Left colon (tissue), 2 donors: ENCODE measurements around the gene LEKR1. TPM values are rescaled to one million over a fixed set of nuclear protein-coding genes. Genes with fewer than 3 reads are reported as not detected.
"Not testable (repeated sequence)": the region's sequence is repeated elsewhere in the genome, so short reads cannot be mapped to it uniquely, and the experiment has no call there.

ENCODE experiments used
- ATAC-seq: fragments of 200-7000 bp; cut with Tn5 transposase; one replicate; pipeline ENCODE4 v1.9.1; 2020; ENCODE audit warnings: mild to moderate bottlenecking, moderate library complexity
- DNase-seq, 2 donors: peaks; one replicate each; pipeline ENCODE4 v3.0.0-alpha.2; 2020
- intact Hi-C, 2 donors: fragments of 100-400 bp; cut with DNase I in 1 of 2; cut with micrococcal nuclease in 1 of 2; formaldehyde crosslinking; loops; one replicate each; pipeline versions ENCODE4 v1.11.2 to v1.14.0; 2022; cut with DNase I, micrococcal nuclease
- long read RNA-seq: library from polyadenylated mRNA; unstranded; transcript quantifications from one replicate; pipeline ENCODE4 v2.0.0, GENCODE V29; 2021
- total RNA-seq, 2 donors: library from RNA; stranded (reverse); fragmentation: NEBNext Ultra II Directional; extraction: Animal tissue kit (Norgen Biotek cat#: 25700); gene quantifications; one replicate each; pipeline ENCODE4 v1.2.1, GENCODE V29; 2021
- donor health status: DM: no; HTN: no; CAD: no.
- donor health status: DM: yes; HTN: yes; CAD: no.

LEKR1 gene
- total RNA-seq = 1 to 10 TPM; 1.1 to 2.1 TPM
- long read RNA-seq = 0 reads

GRCh38 chr3:156826144-156826895 lies at the start of gene LEKR1:
Gene LEKR1 (plus strand): TSS chr3:156826353. CDS start chr3:156829330, 2,977 bp downstream.
- peak; percentile 87 for ATAC-seq
- DNase-seq = peak; percentile 87 to 92
- intact Hi-C loops = loop anchor here in 1 of 2 donors (5.0 to 10.0 kb wide), 2 partner anchors 256 to 272 kb away; partner anchors contain the start of gene SSR3

- DNase-seq (no peak), ATAC-seq (no peak)
- intact Hi-C loops = no loop called here
Measured at GRCh38 chr3:156776871-156777270, 49.3 kb upstream of the LEKR1 start.

- intact Hi-C loops = no loop called here
- DNase-seq = no peak
- peak; percentile 92 for ATAC-seq
Measured at GRCh38 chr3:156781310-156782230, 44.6 kb upstream of the LEKR1 start.

GRCh38 chr3:156782319-156782718 lies 43.8 kb upstream of the LEKR1 start:
- DNase-seq (no peak), ATAC-seq (no peak)
- intact Hi-C loops = no loop called here

GRCh38 chr3:156782921-156783320 lies 43.2 kb upstream of the LEKR1 start:
- intact Hi-C loops = no loop called here
- no peak for ATAC-seq
- no peak for DNase-seq

GRCh38 chr3:156787001-156787400 lies 39.2 kb upstream of the LEKR1 start:
- intact Hi-C loops = no loop called here
- DNase-seq (no peak), ATAC-seq (no peak)

GRCh38 chr3:156787926-156788663 lies 38.1 kb upstream of the LEKR1 start:
- intact Hi-C loops = no loop called here
- DNase-seq (no peak), ATAC-seq (no peak)

GRCh38 chr3:156788846-156789245 lies 37.3 kb upstream of the LEKR1 start:
- ATAC-seq = no peak
- intact Hi-C loops = no loop called here
- DNase-seq = no peak

- no peak for ATAC-seq
- no peak for DNase-seq
- intact Hi-C loops = no loop called here
Measured at GRCh38 chr3:156790156-156790555, 36.0 kb upstream of the LEKR1 start.

GRCh38 chr3:156792114-156792513 lies 34.0 kb upstream of the LEKR1 start:
- DNase-seq (no peak), ATAC-seq (no peak)
- intact Hi-C loops = no loop called here

- intact Hi-C loops = no loop called here
- ATAC-seq = no peak
Measured at GRCh38 chr3:156792536-156792935, 33.6 kb upstream of the LEKR1 start.

GRCh38 chr3:156792945-156793344 lies 33.2 kb upstream of the LEKR1 start:
- DNase-seq = no peak

More at GRCh38 chr3:156792536-156792935, 33.6 kb upstream of the LEKR1 start:
- no peak for DNase-seq

GRCh38 chr3:156793400-156793799 lies 32.8 kb upstream of the LEKR1 start:
- DNase-seq = no peak
- no peak for ATAC-seq
- intact Hi-C loops = no loop called here

More at GRCh38 chr3:156792945-156793344, 33.2 kb upstream of the LEKR1 start:
- no peak for ATAC-seq
- intact Hi-C loops = no loop called here

GRCh38 chr3:156793851-156794250 lies 32.3 kb upstream of the LEKR1 start:
- DNase-seq = no peak
- intact Hi-C loops = no loop called here
- no peak for ATAC-seq

GRCh38 chr3:156795890-156796481 lies 30.2 kb upstream of the LEKR1 start:
- peak; percentile 70 for ATAC-seq
- intact Hi-C loops = no loop called here
- no peak for DNase-seq

- DNase-seq = no peak
- intact Hi-C loops = no loop called here
- no peak for ATAC-seq
Measured at GRCh38 chr3:156797368-156797767, 28.8 kb upstream of the LEKR1 start.

GRCh38 chr3:156800287-156800686 lies 25.9 kb upstream of the LEKR1 start:
- not testable (repeated sequence) for ATAC-seq

GRCh38 chr3:156801746-156802145 lies 24.4 kb upstream of the LEKR1 start:
- no peak for ATAC-seq
- intact Hi-C loops = no loop called here
- no peak for DNase-seq

More at GRCh38 chr3:156800287-156800686, 25.9 kb upstream of the LEKR1 start:
- DNase-seq, intact Hi-C loops: not testable (repeated sequence)
